C4-2B (cell line): ENCODE results near the gene WNT7B.

Source experiments
- CTCF ChIP-seq: fragments of 450-650 bp; conservative IDR thresholded peaks from 2 replicates; pipeline ENCODE4 v1.5.1; 2017; ENCODE audit warnings: mild to moderate bottlenecking
- ZFX ChIP-seq: fragments of 450-650 bp; IDR thresholded peaks from 2 replicates; pipeline ENCODE4 v1.6.1; 2017

DNA sequence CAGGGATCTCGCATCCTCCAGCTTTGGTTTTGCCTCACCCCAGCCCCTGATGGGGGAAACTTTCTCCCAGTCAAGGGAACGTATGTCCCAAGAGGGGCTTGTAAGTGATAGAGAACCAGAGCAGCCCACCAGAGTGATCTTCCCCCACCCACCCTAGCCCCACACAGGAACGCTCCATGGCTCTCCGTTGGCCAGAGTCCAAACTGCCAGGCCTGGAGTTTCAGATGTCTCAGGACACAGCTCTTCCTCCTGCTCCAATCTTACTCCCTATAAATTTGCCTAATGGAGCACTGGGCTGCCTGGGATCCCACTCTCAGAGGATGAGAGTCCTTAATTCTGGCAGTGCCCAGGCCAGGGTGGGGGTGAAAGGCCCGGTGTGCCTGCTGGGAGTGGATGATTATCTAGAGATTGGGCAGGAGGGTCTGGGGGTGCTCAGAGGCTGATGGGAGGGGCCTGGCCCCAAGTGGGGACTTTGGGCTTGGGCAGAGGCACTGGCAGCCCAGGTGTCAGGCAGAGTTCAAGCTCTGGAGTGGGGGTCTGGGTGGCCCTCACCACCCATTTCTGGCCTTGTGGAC, 79.9 kb downstream of the WNT7B start:
- TF ChIP-seq CTCF (no peak), ZFX (no peak)
